OCI-LY1 (cell line): ENCODE data around the gene PTPRN2.

ENCODE experiments used
- CTCF ChIP-seq: fragments of 200-600 bp; sonication (generic), shearing (Covaris generic); IDR thresholded peaks from 2 replicates; pipeline ENCODE4 v1.5.1; 2017; ENCODE audit warnings: mild to moderate bottlenecking, antibody characterized with exemption, low read length, moderate library complexity, mixed read lengths
- EZH2 ChIP-seq: fragments of 200-600 bp; sonication (generic), shearing (Covaris generic); IDR thresholded peaks from 2 replicates; pipeline ENCODE4 v1.8.0; 2017; ENCODE audit warnings: borderline replicate concordance, mixed run types, mild to moderate bottlenecking, antibody characterized with exemption, low read length, moderate library complexity, mixed read lengths

DNA sequence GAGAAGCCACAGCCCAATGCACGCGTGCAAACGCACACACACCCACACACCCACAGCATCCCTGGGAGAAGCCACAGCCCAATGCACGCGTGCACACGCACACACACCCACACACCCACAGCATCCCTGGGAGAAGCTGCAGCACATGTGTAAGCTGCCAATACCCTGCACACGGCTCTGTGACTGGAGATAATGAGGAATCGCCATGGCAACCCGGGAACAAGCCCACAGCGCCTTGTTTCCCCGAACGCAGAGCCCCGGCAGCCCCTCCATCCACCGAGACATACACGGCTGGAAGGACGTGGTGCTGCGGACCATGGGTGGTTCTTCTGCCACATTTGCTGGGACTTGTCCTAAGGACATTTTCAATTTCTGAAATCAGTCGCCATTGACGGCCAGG lies 221.3 kb downstream of the PTPRN2 start:
- TF ChIP-seq CTCF (no peak), EZH2 (no peak)
